Keratinocyte (primary cell): ENCODE measurements around the gene OSGIN1. TPM values are rescaled to one million over a fixed set of nuclear protein-coding genes. Genes with fewer than 3 reads are reported as not detected.

Source experiments
- DNase-seq: peaks from one replicate; pipeline ENCODE4 v3.0.0-alpha.2; 2011; ENCODE audit warnings: low read depth, missing footprints, low spot score
- FAIRE-seq: peaks from 2 replicates; lab custom pipeline; 2011; peaks lifted over from hg19 to GRCh38; lab: Jason Lieb, UNC
- H2AFZ ChIP-seq: 2 replicates; pipeline ENCODE4 v1.6.0; 2012; ENCODE audit warnings: low read length, control low read depth, inconsistent platforms; ENCODE audit not compliant: control insufficient read depth
- H3K27ac ChIP-seq: 2 replicates; pipeline ENCODE4 v1.5.1; 2011; ENCODE audit warnings: low read length; ENCODE audit not compliant: control insufficient read depth, insufficient read depth
- H3K27me3 ChIP-seq: 3 replicates; pipeline ENCODE4 v1.6.0; 2011; ENCODE audit warnings: low read length; ENCODE audit not compliant: control insufficient read depth, insufficient read depth; ENCODE audit errors: extremely low read depth
- H3K36me3 ChIP-seq, 2 experiments: 2 replicates in 1 of 2; 3 replicates in 1 of 2; pipeline ENCODE4 v1.5.1; 2011; ENCODE audit warnings: low read length in 2 of 2, mild to moderate bottlenecking in 1 of 2; ENCODE audit not compliant: control insufficient read depth in 2 of 2, insufficient read depth in 2 of 2; ENCODE audit errors: extremely low read depth in 1 of 2
- H3K4me1 ChIP-seq: 3 replicates; pipeline ENCODE4 v1.5.1; 2011; ENCODE audit warnings: low read length; ENCODE audit not compliant: control insufficient read depth, insufficient read depth; ENCODE audit errors: extremely low read depth
- H3K4me2 ChIP-seq: 3 replicates; pipeline ENCODE4 v1.6.0; 2011; ENCODE audit warnings: low read depth, low read length; ENCODE audit not compliant: control insufficient read depth, insufficient read depth; ENCODE audit errors: extremely low read depth
- H3K4me3 ChIP-seq, 3 experiments: fragments of 200-600 bp in 1 of 3; sonication (generic) in 1 of 3; 2 replicates in 2 of 3; 3 replicates in 1 of 3; pipeline ENCODE4 v1.5.1; 2011 to 2016; ENCODE audit warnings: low read length in 3 of 3, mild to moderate bottlenecking in 3 of 3, control low read depth in 2 of 3, inconsistent platforms in 1 of 3, low read depth in 1 of 3, mixed read lengths in 1 of 3, mixed run types in 1 of 3, moderate library complexity in 1 of 3; ENCODE audit not compliant: control insufficient read depth in 2 of 3, insufficient read depth in 2 of 3; ENCODE audit errors: extremely low read depth in 1 of 3
- H3K79me2 ChIP-seq: 2 replicates; pipeline ENCODE4 v1.6.0; 2012; ENCODE audit warnings: low read length; ENCODE audit not compliant: control insufficient read depth, insufficient read depth
- H3K9ac ChIP-seq: 3 replicates; pipeline ENCODE4 v1.6.0; 2011; ENCODE audit warnings: low read length; ENCODE audit not compliant: control insufficient read depth, insufficient read depth; ENCODE audit errors: extremely low read depth
- H3K9me1 ChIP-seq: 3 replicates; pipeline ENCODE4 v1.6.0; 2011; ENCODE audit warnings: low read length; ENCODE audit not compliant: control insufficient read depth, insufficient read depth; ENCODE audit errors: extremely low read depth
- H3K9me3 ChIP-seq: 2 replicates; pipeline ENCODE4 v1.5.1; 2012; ENCODE audit warnings: low read depth, low read length; ENCODE audit not compliant: control insufficient read depth
- H4K20me1 ChIP-seq: 3 replicates; pipeline ENCODE4 v1.6.0; 2011; ENCODE audit warnings: low read length; ENCODE audit not compliant: control insufficient read depth, insufficient read depth; ENCODE audit errors: extremely low read depth
- EZH2 ChIP-seq: IDR thresholded peaks from one replicate; pipeline ENCODE4 v1.6.1; 2012; ENCODE audit warnings: inconsistent platforms, mild to moderate bottlenecking, low read length, moderate library complexity
- dilution Hi-C: fragments of 300-500 bp; cut with MboI; formaldehyde crosslinking; loops from one replicate; pipeline ENCODE4 v1.7.0; 2020; ENCODE audit warnings: low sequenced_read_pairs; ENCODE audit not compliant: extremely low pct_ligation_motif_present
- polyA plus RNA-seq, 5 experiments: library from polyadenylated mRNA; depleted of rRNA in 3 of 5; stranded (reverse) in 3 of 5; stranded (forward) in 1 of 5; unstranded in 1 of 5; fragments of >200 nt; gene quantifications; 1 replicate in 1 of 5; 2 replicates in 3 of 5; 3 replicates in 1 of 5; pipeline versions ENCODE4 v1.2.1 to v1.2.3, GENCODE V29; 2011 to 2012; ENCODE audit warnings: missing spikeins in 2 of 5, low read depth in 1 of 5, low replicate concordance in 1 of 5
- TF ChIP-seq, protein P1 (sequence below), 3 experiments: IDR thresholded peaks in 1 of 3; conservative IDR thresholded peaks in 1 of 3; optimal IDR thresholded peaks in 1 of 3; 2 replicates in 2 of 3; 3 replicates in 1 of 3; pipeline versions ENCODE3 to v1.5.1; 2011; ENCODE audit warnings: low read length in 3 of 3, mild to moderate bottlenecking in 3 of 3, moderate library complexity in 2 of 3, control low read depth in 1 of 3, inconsistent platforms in 1 of 3; ENCODE audit not compliant: insufficient read depth in 2 of 3; ENCODE audit errors: extremely low read depth in 1 of 3

The OSGIN1 gene
- polyA plus RNA-seq, 1 donor (not counting 4 experiments of a cell fraction or from before 2014, with no cell fraction given), result 2.1 TPM

DNA sequence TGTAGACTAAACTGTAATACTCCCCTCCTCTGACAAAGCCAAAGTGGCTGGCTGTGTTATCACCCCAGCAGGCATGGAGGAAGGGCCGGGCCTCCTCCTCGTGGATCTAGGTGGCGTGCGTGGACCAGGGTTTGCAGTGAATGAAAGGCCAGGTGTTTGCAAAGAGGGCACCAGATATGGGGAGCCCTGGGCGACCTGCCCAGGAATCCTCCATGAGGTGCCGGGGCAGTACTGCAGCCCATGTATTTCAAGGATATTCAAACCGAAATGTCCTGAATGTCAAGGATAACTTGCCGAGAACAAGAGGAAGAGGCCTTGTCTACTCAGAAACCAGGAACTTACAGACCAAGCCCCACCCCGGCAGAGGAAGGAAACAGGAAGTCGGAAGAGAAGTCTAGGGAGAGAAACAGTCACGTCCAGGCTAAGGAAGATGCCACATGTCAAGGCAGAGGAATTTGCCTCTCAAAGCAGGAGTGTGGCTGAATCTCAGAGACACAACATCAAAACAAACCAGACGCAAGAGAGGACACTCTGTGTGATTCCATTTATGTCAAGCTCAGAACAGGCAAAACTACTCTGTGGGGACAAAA lies 13.7 kb upstream of the OSGIN1 start:
- no peaks in the 10 kb centered on the region for H4K20me1 ChIP-seq

DNA sequence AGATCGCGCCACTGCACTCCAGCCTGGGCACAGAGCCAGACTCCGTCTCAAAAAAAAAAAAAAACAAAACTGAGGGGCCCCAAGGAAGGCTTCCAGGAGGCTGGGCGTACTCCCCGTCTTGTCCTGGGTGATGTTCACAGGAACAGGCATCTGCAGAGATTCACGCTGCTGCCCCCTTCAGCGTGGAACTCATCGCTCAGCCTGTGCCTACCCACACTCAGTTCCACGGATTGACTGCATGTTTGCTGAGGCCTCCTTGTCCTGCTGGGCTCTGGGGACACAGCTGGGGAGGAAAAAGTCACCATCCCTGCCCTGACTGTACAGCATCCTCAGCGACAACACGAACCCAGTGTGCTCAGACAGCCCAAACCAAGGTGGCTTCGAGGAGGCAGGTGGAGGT lies 12.9 kb upstream of the OSGIN1 start:
- no peak for DNase-seq
- Histone ChIP-seq H4K20me1 (no peaks in the 10 kb centered on the region), H3K9me3 (no peaks in the 10 kb centered on the region), H3K4me3 (no peak overlapping the region), H3K79me2 (no peaks in the 10 kb centered on the region), H2AFZ (no peak overlapping the region), H3K9ac (no peak overlapping the region), H3K4me2 (no peak overlapping the region), H3K36me3 (no peaks in the 10 kb centered on the region), H3K27me3 (peaks cover 10% of the 10 kb centered on the region), H3K4me1 (no peaks in the 10 kb centered on the region), H3K9me1 (no peaks in the 10 kb centered on the region), H3K27ac (no peak overlapping the region)
- dilution Hi-C loops, result no loop called here
- TF ChIP-seq, protein P1, sequence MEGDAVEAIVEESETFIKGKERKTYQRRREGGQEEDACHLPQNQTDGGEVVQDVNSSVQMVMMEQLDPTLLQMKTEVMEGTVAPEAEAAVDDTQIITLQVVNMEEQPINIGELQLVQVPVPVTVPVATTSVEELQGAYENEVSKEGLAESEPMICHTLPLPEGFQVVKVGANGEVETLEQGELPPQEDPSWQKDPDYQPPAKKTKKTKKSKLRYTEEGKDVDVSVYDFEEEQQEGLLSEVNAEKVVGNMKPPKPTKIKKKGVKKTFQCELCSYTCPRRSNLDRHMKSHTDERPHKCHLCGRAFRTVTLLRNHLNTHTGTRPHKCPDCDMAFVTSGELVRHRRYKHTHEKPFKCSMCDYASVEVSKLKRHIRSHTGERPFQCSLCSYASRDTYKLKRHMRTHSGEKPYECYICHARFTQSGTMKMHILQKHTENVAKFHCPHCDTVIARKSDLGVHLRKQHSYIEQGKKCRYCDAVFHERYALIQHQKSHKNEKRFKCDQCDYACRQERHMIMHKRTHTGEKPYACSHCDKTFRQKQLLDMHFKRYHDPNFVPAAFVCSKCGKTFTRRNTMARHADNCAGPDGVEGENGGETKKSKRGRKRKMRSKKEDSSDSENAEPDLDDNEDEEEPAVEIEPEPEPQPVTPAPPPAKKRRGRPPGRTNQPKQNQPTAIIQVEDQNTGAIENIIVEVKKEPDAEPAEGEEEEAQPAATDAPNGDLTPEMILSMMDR (optimal IDR thresholded peaks at IDR 0.05 in 1 of 3, IDR thresholded peaks at IDR 0.05 in 1 of 3, conservative IDR thresholded peaks at IDR 0.05 in 1 of 3; ENCODE audit: extremely low read depth in 1 of 3, insufficient read depth in 2 of 3, low read length in 3 of 3), result no peak
- no peak for TF ChIP-seq EZH2
- FAIRE-seq, result no peak

More for the DNA sequence above, 13.7 kb upstream of the OSGIN1 start:
- Histone ChIP-seq H2AFZ (no peak overlapping the region), H3K27ac (no peak overlapping the region), H3K27me3 (peaks cover 16% of the 10 kb centered on the region), H3K4me3 (no peak overlapping the region), H3K9ac (no peak overlapping the region), H3K4me1 (no peaks in the 10 kb centered on the region), H3K9me3 (no peaks in the 10 kb centered on the region), H3K36me3 (no peaks in the 10 kb centered on the region), H3K79me2 (no peaks in the 10 kb centered on the region), H3K9me1 (no peaks in the 10 kb centered on the region), H3K4me2 (no peak overlapping the region)
- TF ChIP-seq, protein P1 (optimal IDR thresholded peaks at IDR 0.05 in 1 of 3, IDR thresholded peaks at IDR 0.05 in 1 of 3, conservative IDR thresholded peaks at IDR 0.05 in 1 of 3; ENCODE audit: extremely low read depth in 1 of 3, insufficient read depth in 2 of 3, low read length in 3 of 3), result no peak
- TF ChIP-seq EZH2, result no peak
- DNase-seq (no peak), FAIRE-seq (no peak)
- dilution Hi-C loops, result no loop called here
